HG03457 (cell line): ENCODE data around the gene OXTR.

Experiments used
- ATAC-seq: cut with Tn5 transposase; IDR thresholded peaks from one replicate; pipeline ENCODE4 v1.9.1; 2021; ENCODE audit warnings: moderate number of reproducible peaks; ENCODE audit not compliant: unreplicated experiment

OXTR gene

DNA sequence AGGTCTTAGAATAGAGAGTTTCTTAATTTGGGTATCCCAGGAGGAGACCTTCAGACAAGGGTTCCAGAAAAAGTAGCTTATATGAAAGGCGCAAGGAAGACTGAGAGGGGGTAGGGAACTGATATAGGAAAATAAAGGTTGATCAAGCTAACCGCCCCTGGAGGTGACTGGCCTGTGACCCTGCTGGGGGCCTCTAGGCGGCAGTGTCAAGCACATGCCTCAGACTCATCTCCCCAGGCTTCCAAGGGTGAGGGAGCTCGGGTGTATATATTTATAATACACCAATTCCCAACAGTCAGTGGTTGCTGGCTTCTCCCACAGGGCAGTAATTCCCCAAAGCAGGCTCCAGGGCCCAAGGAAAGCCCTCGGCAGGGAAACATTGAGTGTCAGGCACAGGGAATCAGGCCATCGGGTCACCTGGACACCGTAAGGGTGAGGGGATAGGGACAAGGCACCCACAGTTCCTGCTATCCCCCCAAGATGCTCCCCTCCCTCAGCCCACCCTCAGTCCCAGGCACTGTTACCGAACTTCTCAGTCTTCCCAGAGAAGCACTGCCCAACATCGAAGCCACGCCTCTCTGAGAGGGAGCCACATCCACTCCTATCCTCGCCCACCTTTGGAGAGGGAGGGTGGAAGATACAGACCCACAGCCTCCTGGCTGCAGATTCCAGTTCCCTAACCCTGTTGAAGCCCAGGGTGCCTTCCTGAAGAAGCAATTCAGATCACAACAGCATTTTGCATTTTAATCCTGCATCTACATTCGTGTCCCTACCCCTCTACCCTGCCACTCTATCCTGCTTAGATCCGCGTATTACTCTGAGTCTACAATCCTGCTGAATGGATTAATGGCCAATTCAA lies 55.3 kb downstream of the OXTR start:
- no peak for ATAC-seq

DNA sequence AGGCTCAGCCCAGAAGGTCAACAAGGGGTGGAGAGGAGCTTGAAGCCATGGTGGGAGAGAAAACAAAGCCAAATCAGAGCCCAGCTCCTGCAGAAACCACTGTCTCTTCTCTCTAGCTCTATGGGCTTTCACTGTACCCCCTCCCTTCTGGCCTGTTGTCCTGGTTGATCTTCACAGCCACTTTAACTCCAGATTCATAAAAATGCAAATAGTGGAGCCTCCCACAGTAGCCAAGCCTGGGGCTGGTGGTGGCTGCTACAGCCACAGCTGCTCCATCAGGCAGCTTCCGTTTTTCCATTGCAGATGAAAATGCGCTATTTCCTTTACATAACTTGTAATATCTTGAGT lies 56.5 kb downstream of the OXTR start:
- ATAC-seq: no peak

DNA sequence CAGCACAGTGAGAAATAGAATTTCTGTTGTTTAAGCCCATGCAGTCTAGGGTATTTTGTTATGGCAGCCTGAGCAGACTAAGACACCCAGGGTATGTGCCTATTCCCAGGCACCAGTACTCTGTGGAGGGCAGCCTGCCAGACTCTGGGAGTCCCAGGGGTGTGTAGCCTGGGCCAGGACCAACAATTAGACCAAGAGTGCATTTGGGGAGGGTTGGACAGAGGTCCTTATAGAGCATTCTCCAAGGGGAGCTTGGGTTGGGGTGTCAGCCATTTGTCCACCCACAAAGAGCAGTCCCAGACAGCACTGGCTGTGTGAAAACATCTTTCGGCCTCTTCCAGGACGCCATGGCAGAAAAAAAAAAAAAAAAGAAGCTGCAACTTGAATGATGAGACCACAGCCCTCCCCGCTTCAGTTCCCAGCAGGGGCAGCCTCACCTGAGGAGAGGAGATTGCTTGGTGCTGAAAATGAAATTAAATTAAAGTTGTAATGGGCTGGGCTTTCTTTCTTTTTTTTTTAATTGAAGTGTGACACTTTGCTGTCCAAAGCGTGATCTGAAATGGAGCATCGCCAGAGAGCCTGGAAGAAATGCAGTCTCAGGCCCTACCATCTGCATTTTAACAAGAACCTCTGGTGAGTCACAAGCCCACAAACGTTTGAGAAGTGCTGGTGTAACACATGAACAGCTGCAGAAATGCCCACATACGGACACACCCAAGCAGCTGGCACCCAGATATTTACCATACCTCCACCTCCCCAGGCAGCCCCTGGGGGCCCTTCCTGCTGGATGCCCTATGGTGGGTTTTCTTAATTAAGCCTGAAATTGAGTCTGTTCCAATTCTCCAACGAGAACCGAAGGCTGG lies 57.1 kb downstream of the OXTR start:
- no peak for ATAC-seq

GRCh38 chr3:8709801-8710507 lies 59.5 kb downstream of the OXTR start:
- no peak for ATAC-seq

DNA sequence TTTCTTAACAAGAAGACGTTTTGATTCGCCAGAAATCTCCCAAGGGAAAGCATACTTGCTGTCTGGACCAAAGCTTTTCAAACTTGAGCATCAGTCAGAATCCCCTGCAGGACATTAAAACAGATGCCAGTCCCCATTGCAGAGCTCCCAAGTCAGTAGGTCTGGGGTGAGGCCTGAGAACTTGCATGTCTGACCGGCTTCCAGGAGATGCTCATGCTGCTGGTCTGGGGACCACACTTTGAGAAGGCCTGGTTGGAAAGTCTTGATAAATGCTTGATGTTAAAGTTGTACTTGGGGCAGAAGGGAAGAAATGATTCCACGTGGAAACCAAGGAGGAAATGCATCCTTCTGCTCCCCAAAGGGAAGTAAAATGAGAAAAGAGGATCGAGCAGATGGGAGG lies 60.1 kb downstream of the OXTR start:
- ATAC-seq: no peak

DNA sequence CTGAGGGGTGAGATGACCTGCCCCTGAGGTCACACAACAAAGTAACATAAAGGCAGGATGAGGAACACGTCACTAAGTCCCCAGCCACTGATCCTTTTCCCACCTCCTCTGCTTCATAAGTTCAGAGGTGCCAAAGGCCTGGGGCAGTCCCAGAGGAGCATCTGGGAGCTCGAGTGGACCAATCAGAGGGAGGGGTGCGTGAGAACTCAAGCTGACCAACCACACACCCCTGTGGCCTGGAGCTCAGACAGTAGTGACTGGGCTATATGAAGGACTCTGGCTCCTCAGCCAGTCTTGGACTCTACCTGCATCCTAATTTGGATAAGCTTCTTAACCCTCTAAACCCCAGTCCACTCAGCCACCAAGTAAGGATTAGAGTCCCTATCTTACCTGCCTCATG lies 63.8 kb downstream of the OXTR start:
- no peak for ATAC-seq

GRCh38 chr3:8702560-8702959 lies 66.9 kb downstream of the OXTR start:
- ATAC-seq: no peak
